ENCODE data around the gene PTPN20.

The PTPN20 gene

DNA sequence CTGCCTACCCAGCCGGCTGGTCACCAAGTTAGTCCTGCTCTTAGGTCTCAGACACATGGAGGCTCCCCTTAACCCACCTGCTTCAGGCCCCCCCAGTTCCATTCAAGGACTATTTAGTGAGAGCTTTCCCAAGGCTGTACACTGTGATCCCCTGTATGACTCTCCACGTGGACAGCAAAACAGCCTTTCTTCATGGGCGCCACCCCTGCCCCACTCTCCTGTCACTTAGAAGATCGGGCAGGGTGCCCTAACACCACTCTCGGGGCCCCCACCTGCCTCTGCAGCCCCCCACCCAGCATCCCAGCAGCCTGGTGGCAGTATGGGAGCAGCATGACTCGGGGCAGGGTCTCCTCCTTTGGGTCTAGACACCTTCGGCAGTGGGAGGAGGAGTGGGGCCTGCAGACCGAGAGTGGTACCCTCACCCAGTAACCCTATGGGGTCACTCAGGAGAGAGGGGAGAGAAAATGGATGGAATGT lies 116.6 kb downstream of the PTPN20 start:
- Histone ChIP-seq H3K4me3 (replicated peaks; ENCODE audit: insufficient read depth, low read length) (no peak overlapping the region), H3K27ac (replicated peaks) (no peak overlapping the region), H3K27me3 (ENCODE audit: insufficient read depth, poor library complexity, severe bottlenecking) (no peaks in the 10 kb centered on the region)
- TF ChIP-seq, protein P1, sequence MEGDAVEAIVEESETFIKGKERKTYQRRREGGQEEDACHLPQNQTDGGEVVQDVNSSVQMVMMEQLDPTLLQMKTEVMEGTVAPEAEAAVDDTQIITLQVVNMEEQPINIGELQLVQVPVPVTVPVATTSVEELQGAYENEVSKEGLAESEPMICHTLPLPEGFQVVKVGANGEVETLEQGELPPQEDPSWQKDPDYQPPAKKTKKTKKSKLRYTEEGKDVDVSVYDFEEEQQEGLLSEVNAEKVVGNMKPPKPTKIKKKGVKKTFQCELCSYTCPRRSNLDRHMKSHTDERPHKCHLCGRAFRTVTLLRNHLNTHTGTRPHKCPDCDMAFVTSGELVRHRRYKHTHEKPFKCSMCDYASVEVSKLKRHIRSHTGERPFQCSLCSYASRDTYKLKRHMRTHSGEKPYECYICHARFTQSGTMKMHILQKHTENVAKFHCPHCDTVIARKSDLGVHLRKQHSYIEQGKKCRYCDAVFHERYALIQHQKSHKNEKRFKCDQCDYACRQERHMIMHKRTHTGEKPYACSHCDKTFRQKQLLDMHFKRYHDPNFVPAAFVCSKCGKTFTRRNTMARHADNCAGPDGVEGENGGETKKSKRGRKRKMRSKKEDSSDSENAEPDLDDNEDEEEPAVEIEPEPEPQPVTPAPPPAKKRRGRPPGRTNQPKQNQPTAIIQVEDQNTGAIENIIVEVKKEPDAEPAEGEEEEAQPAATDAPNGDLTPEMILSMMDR (IDR thresholded peaks at IDR 0.05; ENCODE audit: insufficient read depth, low read length): no peak
- TF ChIP-seq POLR2AphosphoS5 (IDR thresholded peaks at IDR 0.05; ENCODE audit: low read depth) (no peak), SPI1 (IDR thresholded peaks at IDR 0.05; ENCODE audit: borderline replicate concordance, low read depth) (no peak), REST (IDR thresholded peaks at IDR 0.05; ENCODE audit: insufficient replicate concordance, low read depth) (no peak), GABPA (IDR thresholded peaks at IDR 0.05; ENCODE audit: low read depth) (no peak)
- DNase-seq (ENCODE audit: low read depth in 1 of 2, low spot score in 1 of 2): no peak

- Histone ChIP-seq H3K27me3 (ENCODE audit: insufficient read depth, poor library complexity, severe bottlenecking) (peaks cover 2% of the 10 kb centered on the region), H3K27ac (replicated peaks) (no peak overlapping the region), H3K4me3 (replicated peaks; ENCODE audit: insufficient read depth, low read length) (no peak overlapping the region)
- TF ChIP-seq, protein P1 (IDR thresholded peaks at IDR 0.05; ENCODE audit: insufficient read depth, low read length): no peak
- TF ChIP-seq POLR2AphosphoS5 (IDR thresholded peaks at IDR 0.05; ENCODE audit: low read depth): no peak
- TF ChIP-seq GABPA (IDR thresholded peaks at IDR 0.05; ENCODE audit: low read depth): no peak
- no peak for TF ChIP-seq REST (IDR thresholded peaks at IDR 0.05; ENCODE audit: insufficient replicate concordance, low read depth)
- TF ChIP-seq SPI1 (IDR thresholded peaks at IDR 0.05; ENCODE audit: borderline replicate concordance, low read depth): no peak
- no peak for DNase-seq (ENCODE audit: low read depth in 1 of 2, low spot score in 1 of 2)
Measured at GRCh38 chr10:47028466-47028865, 117.2 kb downstream of the PTPN20 start.

DNA sequence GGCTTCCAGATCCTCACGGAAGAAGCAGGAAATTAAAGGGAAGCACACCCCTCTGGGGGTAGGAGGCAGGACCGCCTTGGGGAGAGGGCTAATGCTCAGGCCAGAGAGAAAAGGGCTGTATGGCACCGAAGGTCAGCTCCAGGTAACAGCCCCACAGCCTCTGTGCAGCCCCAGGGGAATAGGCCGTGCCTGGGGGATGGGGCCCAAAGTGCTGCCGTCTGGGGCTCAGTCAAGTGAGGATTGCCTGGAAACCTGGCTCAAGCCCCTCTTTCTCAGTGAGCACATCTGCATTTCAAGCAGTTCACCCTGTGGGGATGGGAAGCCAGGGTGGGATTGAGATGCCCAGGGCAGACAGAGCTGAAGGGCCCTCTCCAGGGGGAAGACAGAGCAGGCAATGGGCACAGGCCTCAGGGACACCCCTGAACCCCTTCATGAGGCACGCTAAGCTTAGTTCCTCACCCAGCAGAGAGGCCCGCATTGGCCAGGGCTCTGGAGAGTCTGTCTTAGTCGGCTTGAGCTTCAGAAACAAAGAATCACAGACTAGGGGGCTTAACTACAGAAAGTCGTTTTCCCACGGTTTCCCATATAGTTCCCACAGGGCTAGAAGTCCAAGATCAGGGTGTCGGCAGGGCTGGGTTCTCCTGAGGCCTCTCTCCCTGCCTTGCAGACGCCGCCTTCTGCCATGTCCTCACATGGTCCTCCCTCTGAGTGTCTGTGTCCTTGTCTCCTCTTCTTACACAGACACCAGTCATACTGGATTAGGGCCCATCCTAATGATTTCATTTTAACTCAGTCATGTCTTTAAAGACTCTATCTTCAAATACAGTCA lies 118.2 kb downstream of the PTPN20 start:
- Histone ChIP-seq H3K4me3 (replicated peaks; ENCODE audit: insufficient read depth, low read length) (no peak overlapping the region), H3K27me3 (ENCODE audit: insufficient read depth, poor library complexity, severe bottlenecking) (peaks cover 5% of the 10 kb centered on the region), H3K27ac (replicated peaks) (no peak overlapping the region)
- DNase-seq (ENCODE audit: low read depth in 1 of 2, low spot score in 1 of 2): no peak
- TF ChIP-seq, protein P1 (IDR thresholded peaks at IDR 0.05; ENCODE audit: insufficient read depth, low read length): no peak

Measured in HL-60 (cell line).